ENCODE measurements around the gene DDX47.
"Not testable (repeated sequence)": the region's sequence is repeated elsewhere in the genome, so short reads cannot be mapped to it uniquely, and the experiment has no call there.

The DDX47 gene

GRCh38 chr12:12840580-12840899 is 27.4 kb downstream of the DDX47 start:
- no peak overlapping the region for H3K27ac ChIP-seq (ENCODE audit: low read length)
- H3K9me3 ChIP-seq (ENCODE audit: control insufficient read depth in 2 of 2, low read length in 2 of 2) = no peaks in the 10 kb centered on the region
- no peaks in the 10 kb centered on the region for H3K36me3 ChIP-seq (ENCODE audit: control insufficient read depth in 2 of 2, insufficient read depth in 2 of 2, low read length in 2 of 2)
- H3K4me1 ChIP-seq (ENCODE audit: control insufficient read depth, insufficient read depth, low read length) = no peaks in the 10 kb centered on the region
- H3K27me3 ChIP-seq (ENCODE audit: control insufficient read depth in 1 of 2, insufficient read depth in 2 of 2, low read length in 2 of 2) = no peaks in the 10 kb centered on the region
- H3K4me3 ChIP-seq (ENCODE audit: low read length in 2 of 2) = no peak overlapping the region
- H3K9ac ChIP-seq (ENCODE audit: low read length in 2 of 2) = no peak overlapping the region

GRCh38 chr12:12841428-12841827 is 28.3 kb downstream of the DDX47 start:
- not testable (repeated sequence) for H3K4me1 ChIP-seq (ENCODE audit: control insufficient read depth, insufficient read depth, low read length); H3K9me3 ChIP-seq (ENCODE audit: control insufficient read depth in 2 of 2, low read length in 2 of 2); H3K9ac ChIP-seq (ENCODE audit: low read length in 2 of 2); H3K4me3 ChIP-seq (ENCODE audit: low read length in 2 of 2); H3K36me3 ChIP-seq (ENCODE audit: control insufficient read depth in 2 of 2, insufficient read depth in 2 of 2, low read length in 2 of 2); H3K27me3 ChIP-seq (ENCODE audit: control insufficient read depth in 1 of 2, insufficient read depth in 2 of 2, low read length in 2 of 2); H3K27ac ChIP-seq (ENCODE audit: low read length)

- Histone ChIP-seq H3K4me1 (ENCODE audit: control insufficient read depth, insufficient read depth, low read length) (no peaks in the 10 kb centered on the region), H3K27me3 (ENCODE audit: control insufficient read depth in 1 of 2, insufficient read depth in 2 of 2, low read length in 2 of 2) (no peaks in the 10 kb centered on the region), H3K36me3 (ENCODE audit: control insufficient read depth in 2 of 2, insufficient read depth in 2 of 2, low read length in 2 of 2) (no peaks in the 10 kb centered on the region), H3K4me3 (ENCODE audit: low read length in 2 of 2) (no peak overlapping the region), H3K9me3 (ENCODE audit: control insufficient read depth in 2 of 2, low read length in 2 of 2) (no peaks in the 10 kb centered on the region), H3K9ac (ENCODE audit: low read length in 2 of 2) (no peak overlapping the region), H3K27ac (ENCODE audit: low read length) (no peak overlapping the region)
These were observed 32.7 kb downstream of the DDX47 start for GRCh38 chr12:12845794-12846243.

- not testable (repeated sequence) for H3K4me3 ChIP-seq (ENCODE audit: low read length in 2 of 2); H3K4me1 ChIP-seq (ENCODE audit: control insufficient read depth, insufficient read depth, low read length); H3K27ac ChIP-seq (ENCODE audit: low read length); H3K9ac ChIP-seq (ENCODE audit: low read length in 2 of 2); H3K9me3 ChIP-seq (ENCODE audit: control insufficient read depth in 2 of 2, low read length in 2 of 2); H3K36me3 ChIP-seq (ENCODE audit: control insufficient read depth in 2 of 2, insufficient read depth in 2 of 2, low read length in 2 of 2); H3K27me3 ChIP-seq (ENCODE audit: control insufficient read depth in 1 of 2, insufficient read depth in 2 of 2, low read length in 2 of 2)
These were observed 33.6 kb downstream of the DDX47 start for GRCh38 chr12:12846780-12847179.

GRCh38 chr12:12853435-12853834 is 40.3 kb downstream of the DDX47 start:
- Histone ChIP-seq H3K4me1 (ENCODE audit: control insufficient read depth, insufficient read depth, low read length) (no peaks in the 10 kb centered on the region), H3K4me3 (ENCODE audit: low read length in 2 of 2) (no peak overlapping the region), H3K27me3 (ENCODE audit: control insufficient read depth in 1 of 2, insufficient read depth in 2 of 2, low read length in 2 of 2) (no peaks in the 10 kb centered on the region), H3K27ac (ENCODE audit: low read length) (no peak overlapping the region), H3K9ac (ENCODE audit: low read length in 2 of 2) (no peak overlapping the region), H3K36me3 (ENCODE audit: control insufficient read depth in 2 of 2, insufficient read depth in 2 of 2, low read length in 2 of 2) (no peaks in the 10 kb centered on the region), H3K9me3 (ENCODE audit: control insufficient read depth in 2 of 2, low read length in 2 of 2) (no peaks in the 10 kb centered on the region)

- H3K9me3 ChIP-seq (ENCODE audit: control insufficient read depth in 2 of 2, low read length in 2 of 2) = no peaks in the 10 kb centered on the region
- no peaks in the 10 kb centered on the region for H3K36me3 ChIP-seq (ENCODE audit: control insufficient read depth in 2 of 2, insufficient read depth in 2 of 2, low read length in 2 of 2)
- no peak overlapping the region for H3K9ac ChIP-seq (ENCODE audit: low read length in 2 of 2)
- no peaks in the 10 kb centered on the region for H3K27me3 ChIP-seq (ENCODE audit: control insufficient read depth in 1 of 2, insufficient read depth in 2 of 2, low read length in 2 of 2)
- H3K27ac ChIP-seq (ENCODE audit: low read length) = no peak overlapping the region
- H3K4me1 ChIP-seq (ENCODE audit: control insufficient read depth, insufficient read depth, low read length) = no peaks in the 10 kb centered on the region
- no peak overlapping the region for H3K4me3 ChIP-seq (ENCODE audit: low read length in 2 of 2)
These were observed 46.5 kb downstream of the DDX47 start for GRCh38 chr12:12859690-12860089.

- no peaks in the 10 kb centered on the region for H3K9me3 ChIP-seq (ENCODE audit: control insufficient read depth in 2 of 2, low read length in 2 of 2)
- no peaks in the 10 kb centered on the region for H3K27me3 ChIP-seq (ENCODE audit: control insufficient read depth in 1 of 2, insufficient read depth in 2 of 2, low read length in 2 of 2)
- no peak overlapping the region for H3K4me3 ChIP-seq (ENCODE audit: low read length in 2 of 2)
- no peaks in the 10 kb centered on the region for H3K36me3 ChIP-seq (ENCODE audit: control insufficient read depth in 2 of 2, insufficient read depth in 2 of 2, low read length in 2 of 2)
- H3K27ac ChIP-seq (ENCODE audit: low read length) = no peak overlapping the region
- H3K9ac ChIP-seq (ENCODE audit: low read length in 2 of 2) = no peak overlapping the region
- H3K4me1 ChIP-seq (ENCODE audit: control insufficient read depth, insufficient read depth, low read length) = no peaks in the 10 kb centered on the region
These were observed 51.1 kb downstream of the DDX47 start for GRCh38 chr12:12864243-12864642.

- peaks cover 0 to 2% of the 10 kb centered on the region in 2 donors for H3K9me3 ChIP-seq (ENCODE audit: control insufficient read depth in 2 of 2, low read length in 2 of 2)
- no peak overlapping the region for H3K4me3 ChIP-seq (ENCODE audit: low read length in 2 of 2)
- no peaks in the 10 kb centered on the region for H3K36me3 ChIP-seq (ENCODE audit: control insufficient read depth in 2 of 2, insufficient read depth in 2 of 2, low read length in 2 of 2)
- no peaks in the 10 kb centered on the region for H3K27me3 ChIP-seq (ENCODE audit: control insufficient read depth in 1 of 2, insufficient read depth in 2 of 2, low read length in 2 of 2)
- no peak overlapping the region for H3K9ac ChIP-seq (ENCODE audit: low read length in 2 of 2)
- no peaks in the 10 kb centered on the region for H3K4me1 ChIP-seq (ENCODE audit: control insufficient read depth, insufficient read depth, low read length)
- no peak overlapping the region for H3K27ac ChIP-seq (ENCODE audit: low read length)
These were observed 55.5 kb downstream of the DDX47 start for GRCh38 chr12:12868477-12869235.

GRCh38 chr12:12870465-12870864 is 57.3 kb downstream of the DDX47 start:
- H3K27ac ChIP-seq (ENCODE audit: low read length) = no peak overlapping the region
- H3K9me3 ChIP-seq (ENCODE audit: control insufficient read depth in 2 of 2, low read length in 2 of 2) = peaks cover 0 to 2% of the 10 kb centered on the region in 2 donors
- H3K27me3 ChIP-seq (ENCODE audit: control insufficient read depth in 1 of 2, insufficient read depth in 2 of 2, low read length in 2 of 2) = no peaks in the 10 kb centered on the region
- no peak overlapping the region for H3K9ac ChIP-seq (ENCODE audit: low read length in 2 of 2)
- H3K4me3 ChIP-seq (ENCODE audit: low read length in 2 of 2) = no peak overlapping the region
- no peaks in the 10 kb centered on the region for H3K4me1 ChIP-seq (ENCODE audit: control insufficient read depth, insufficient read depth, low read length)
- no peaks in the 10 kb centered on the region for H3K36me3 ChIP-seq (ENCODE audit: control insufficient read depth in 2 of 2, insufficient read depth in 2 of 2, low read length in 2 of 2)

- Histone ChIP-seq H3K36me3 (ENCODE audit: control insufficient read depth in 2 of 2, insufficient read depth in 2 of 2, low read length in 2 of 2) (no peaks in the 10 kb centered on the region), H3K9ac (ENCODE audit: low read length in 2 of 2) (no peak overlapping the region), H3K27me3 (ENCODE audit: control insufficient read depth in 1 of 2, insufficient read depth in 2 of 2, low read length in 2 of 2) (no peaks in the 10 kb centered on the region), H3K27ac (ENCODE audit: low read length) (no peak overlapping the region), H3K9me3 (ENCODE audit: control insufficient read depth in 2 of 2, low read length in 2 of 2) (peaks cover 0 to 2% of the 10 kb centered on the region in 2 donors), H3K4me3 (ENCODE audit: low read length in 2 of 2) (no peak overlapping the region), H3K4me1 (ENCODE audit: control insufficient read depth, insufficient read depth, low read length) (no peaks in the 10 kb centered on the region)
These were observed 58.5 kb downstream of the DDX47 start for GRCh38 chr12:12871587-12872138.

GRCh38 chr12:12872139-12872933 is 59.2 kb downstream of the DDX47 start:
- Histone ChIP-seq H3K9me3 (ENCODE audit: control insufficient read depth in 2 of 2, low read length in 2 of 2) (peaks cover 0 to 2% of the 10 kb centered on the region in 2 donors), H3K4me1 (ENCODE audit: control insufficient read depth, insufficient read depth, low read length) (no peaks in the 10 kb centered on the region), H3K36me3 (ENCODE audit: control insufficient read depth in 2 of 2, insufficient read depth in 2 of 2, low read length in 2 of 2) (no peaks in the 10 kb centered on the region), H3K27ac (ENCODE audit: low read length) (no peak overlapping the region), H3K9ac (ENCODE audit: low read length in 2 of 2) (no peak overlapping the region), H3K27me3 (ENCODE audit: control insufficient read depth in 1 of 2, insufficient read depth in 2 of 2, low read length in 2 of 2) (no peaks in the 10 kb centered on the region), H3K4me3 (ENCODE audit: low read length in 2 of 2) (no peak overlapping the region)
